Activated T-cell treated with anti-CD3 and anti-CD28 coated beads, Interleukin-2, amount 50 U/mL, for 4 hours (primary cell): Measurements from ENCODE around the gene KRT12. TPM values are rescaled to one million over a fixed set of nuclear protein-coding genes. Genes with fewer than 3 reads are reported as not detected.
"Not testable (repeated sequence)": the region's sequence is repeated elsewhere in the genome, so short reads cannot be mapped to it uniquely, and the experiment has no call there.

Source experiments
- ATAC-seq, 2 donors: fragments of 200-7000 bp; cut with Tn5 transposase; one replicate each; pipeline ENCODE4 v1.10.0; 2021
- DNase-seq: peaks from one replicate; pipeline ENCODE4 v3.0.0-alpha.2; 2020
- H3K27me3 Mint-ChIP-seq: one replicate; pipeline ENCODE4 v1.8.0; 2021; ENCODE audit warnings: low read depth, mixed read lengths
- H3K36me3 Mint-ChIP-seq: one replicate; pipeline ENCODE4 v1.8.0; 2022; ENCODE audit warnings: mixed read lengths; ENCODE audit not compliant: insufficient read depth
- H3K4me1 Mint-ChIP-seq: one replicate; pipeline ENCODE4 v1.8.0; 2021; ENCODE audit warnings: low read depth, mixed read lengths
- H3K4me3 Mint-ChIP-seq: one replicate; pipeline ENCODE4 v1.8.0; 2021; ENCODE audit warnings: mild to moderate bottlenecking, moderate library complexity, mixed read lengths
- H3K9me3 Mint-ChIP-seq: one replicate; pipeline ENCODE4 v1.8.0; 2021; ENCODE audit warnings: mixed read lengths
- total RNA-seq, 3 donors: library from RNA; stranded (reverse); gene quantifications; one replicate each; pipeline ENCODE4 v1.2.1, GENCODE V29; 2021

The KRT12 gene
- total RNA-seq, 3 donors from 2014 or later, result not detected

DNA sequence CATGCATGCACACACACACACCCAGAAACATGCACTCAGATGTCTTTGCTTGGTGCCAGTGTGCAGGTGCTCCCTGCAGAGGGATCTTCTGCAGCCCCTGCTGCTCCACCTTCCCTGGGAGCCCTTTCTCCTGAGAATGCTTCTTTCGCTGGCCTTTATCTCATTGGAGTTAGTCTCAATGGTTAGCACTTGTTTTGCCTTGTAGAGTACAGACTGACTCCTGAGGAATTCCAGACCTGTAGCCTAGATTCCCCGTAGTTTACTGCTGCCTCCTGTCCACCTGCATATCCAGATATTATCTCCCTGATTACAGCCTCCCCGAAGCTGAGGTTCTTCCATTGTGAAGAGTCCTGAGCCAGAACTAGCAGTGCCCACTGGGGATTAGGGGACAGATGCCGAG, 3.1 kb upstream of the KRT12 start:
- no peak for DNase-seq
- no peaks in the 10 kb centered on the region for H3K36me3 Mint-ChIP-seq
- no peak overlapping the region for H3K4me3 Mint-ChIP-seq
- H3K9me3 Mint-ChIP-seq, result no peaks in the 10 kb centered on the region
- no peak for ATAC-seq
- no peaks in the 10 kb centered on the region for H3K4me1 Mint-ChIP-seq
- H3K27me3 Mint-ChIP-seq, result peaks cover 32% of the 10 kb centered on the region

DNA sequence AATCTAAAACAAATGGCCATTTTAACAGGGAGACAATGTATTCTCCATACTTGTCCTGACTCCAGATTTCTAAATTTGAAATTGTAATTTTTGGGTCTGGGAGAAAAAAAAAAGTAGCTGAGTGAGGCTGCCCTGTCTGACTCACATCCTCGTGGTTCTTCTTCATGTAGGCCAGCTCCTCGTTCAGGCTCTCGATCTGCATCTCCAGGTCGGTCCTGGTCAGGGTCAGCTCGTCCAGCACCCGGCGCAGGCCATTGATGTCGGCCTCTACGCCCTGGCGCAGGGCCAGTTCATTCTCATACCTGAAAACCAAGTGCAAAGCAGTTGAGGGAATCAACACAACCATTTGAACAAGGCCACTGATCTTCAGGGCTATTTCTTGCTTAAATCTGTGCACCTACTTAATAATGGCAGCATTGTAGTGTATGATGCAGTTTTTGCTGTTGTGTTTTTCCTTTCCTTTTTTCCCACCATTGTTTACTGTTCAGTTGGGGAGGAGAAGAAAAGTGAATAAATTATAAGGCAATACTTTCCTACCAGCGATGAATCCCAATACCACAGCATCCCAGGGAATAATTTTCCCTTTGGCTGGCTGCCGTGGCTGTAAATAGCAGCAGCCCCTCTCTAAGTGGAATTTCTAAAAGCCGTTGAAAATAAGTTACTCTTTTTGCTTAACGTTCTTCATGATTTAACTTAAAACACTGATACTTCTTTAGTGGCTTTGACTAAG, 2.2 kb downstream of the KRT12 start:
- H3K4me1 Mint-ChIP-seq, result no peaks in the 10 kb centered on the region
- ATAC-seq, result no peak
- no peak for DNase-seq
- H3K36me3 Mint-ChIP-seq, result no peaks in the 10 kb centered on the region
- no peak overlapping the region for H3K4me3 Mint-ChIP-seq
- H3K27me3 Mint-ChIP-seq, result peaks cover 25% of the 10 kb centered on the region
- H3K9me3 Mint-ChIP-seq, result no peaks in the 10 kb centered on the region

DNA sequence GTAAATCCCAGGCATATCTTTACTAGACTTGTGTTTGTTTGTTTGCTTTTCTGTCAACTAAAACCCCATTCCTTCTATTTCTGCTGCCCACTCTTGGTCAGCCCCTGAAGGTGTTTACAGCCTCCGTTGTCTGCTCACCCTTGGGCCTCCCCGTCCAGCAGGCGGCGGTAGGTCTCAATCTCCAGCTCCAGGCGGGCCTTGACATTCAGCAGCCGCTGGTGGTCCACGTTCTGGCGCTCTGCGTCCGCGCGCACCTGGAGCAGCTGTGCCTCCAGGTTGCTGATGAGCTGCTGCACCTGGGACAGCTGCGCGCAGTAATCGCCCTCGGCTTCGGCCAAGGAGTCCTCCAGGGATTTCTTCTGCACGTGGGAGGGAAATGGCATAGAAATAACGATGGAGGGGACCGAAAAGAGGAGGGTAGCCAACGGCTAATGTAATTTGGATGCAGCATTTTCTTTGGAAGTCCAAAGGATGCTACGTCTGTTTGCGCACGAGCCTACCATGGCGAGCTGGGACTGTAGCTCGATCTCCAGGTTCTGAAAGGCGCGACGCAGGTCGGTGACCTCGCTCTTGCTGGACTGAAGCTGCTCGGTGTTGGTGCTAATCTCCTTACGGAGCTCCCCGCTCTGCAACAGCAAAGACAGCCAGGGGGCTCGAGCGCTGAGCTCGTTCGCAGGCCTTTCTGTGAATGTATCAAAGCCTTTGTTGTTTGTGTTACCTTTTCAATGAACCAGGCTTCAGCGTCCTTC, 3.9 kb downstream of the KRT12 start:
- ATAC-seq, result no peak
- Mint-ChIP-seq H3K4me3 (no peak overlapping the region), H3K4me1 (no peaks in the 10 kb centered on the region), H3K27me3 (peaks cover 21% of the 10 kb centered on the region), H3K9me3 (no peaks in the 10 kb centered on the region), H3K36me3 (no peaks in the 10 kb centered on the region)
- no peak for DNase-seq

DNA sequence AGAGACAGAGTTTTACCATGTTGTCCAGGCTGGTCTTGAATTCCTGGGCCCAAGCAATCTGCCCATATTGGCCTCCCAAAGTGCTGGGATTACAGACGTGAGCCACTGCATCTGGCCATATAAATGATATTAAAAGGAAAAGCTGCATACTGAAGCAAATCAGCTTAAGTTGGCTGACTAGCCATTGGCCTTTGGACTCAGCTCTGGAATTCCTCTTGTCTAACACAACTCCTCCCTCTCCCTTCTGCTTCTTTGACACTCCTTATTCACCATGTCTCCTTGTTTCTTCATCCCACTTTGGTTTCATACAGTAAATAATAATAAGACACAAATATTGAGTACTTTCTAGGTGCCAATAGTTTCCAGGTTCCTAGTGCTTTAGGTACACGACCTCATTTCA, 7.5 kb downstream of the KRT12 start:
- no peaks in the 10 kb centered on the region for H3K36me3 Mint-ChIP-seq
- H3K4me3 Mint-ChIP-seq, result no peak overlapping the region
- DNase-seq, result no peak
- H3K4me1 Mint-ChIP-seq, result peaks cover 2% of the 10 kb centered on the region
- no peak for ATAC-seq
- peaks cover 12% of the 10 kb centered on the region for H3K27me3 Mint-ChIP-seq
- no peaks in the 10 kb centered on the region for H3K9me3 Mint-ChIP-seq

DNA sequence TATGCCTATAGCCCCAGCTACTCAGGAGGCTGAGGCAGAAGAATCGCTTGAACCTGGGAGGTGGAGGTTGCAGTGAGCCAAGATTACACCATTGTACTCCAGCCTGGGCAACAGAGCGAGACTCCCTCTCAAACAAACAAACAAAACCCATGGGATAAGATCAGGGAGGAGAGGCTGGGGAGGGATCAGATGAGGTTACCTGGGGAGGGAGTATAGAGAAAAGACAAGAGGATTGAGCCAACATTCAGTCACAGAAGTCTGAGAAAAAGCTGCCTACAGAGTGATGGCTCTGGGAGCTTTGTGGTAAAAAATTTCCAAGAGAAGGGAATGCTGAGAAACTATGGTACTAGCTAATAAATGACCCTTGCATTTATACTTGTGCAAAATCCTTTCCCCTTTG, 8.4 kb downstream of the KRT12 start:
- not testable (repeated sequence) for ATAC-seq, H3K4me1 Mint-ChIP-seq, H3K4me3 Mint-ChIP-seq, H3K36me3 Mint-ChIP-seq, H3K9me3 Mint-ChIP-seq, DNase-seq
- H3K27me3 Mint-ChIP-seq, result peaks cover 12% of the 10 kb centered on the region

DNA sequence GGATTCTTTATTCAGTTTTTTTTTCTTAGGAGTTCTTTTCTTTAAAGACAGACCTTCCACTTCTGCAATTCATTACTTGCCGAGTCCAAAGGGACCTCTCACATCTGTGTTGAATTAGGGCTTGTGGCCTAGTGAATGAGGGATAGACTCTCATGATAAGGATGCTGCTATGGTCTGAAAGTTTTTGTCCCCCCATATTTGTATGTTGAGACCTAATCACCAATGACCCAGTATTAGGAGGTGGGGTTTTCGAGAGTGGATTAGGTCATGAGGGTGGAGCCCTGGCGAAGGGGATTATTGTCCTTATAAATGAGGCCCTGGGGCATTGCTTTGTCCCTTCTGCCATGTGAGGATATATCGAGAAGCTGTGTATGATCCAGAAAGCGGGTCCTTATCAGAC, 9.5 kb downstream of the KRT12 start:
- H3K4me1 Mint-ChIP-seq, result peaks cover 2% of the 10 kb centered on the region
- DNase-seq (no peak), ATAC-seq (no peak)
- H3K36me3 Mint-ChIP-seq, result no peaks in the 10 kb centered on the region
- H3K9me3 Mint-ChIP-seq, result no peaks in the 10 kb centered on the region
- H3K4me3 Mint-ChIP-seq, result no peak overlapping the region
- H3K27me3 Mint-ChIP-seq, result peaks cover 8% of the 10 kb centered on the region

DNA sequence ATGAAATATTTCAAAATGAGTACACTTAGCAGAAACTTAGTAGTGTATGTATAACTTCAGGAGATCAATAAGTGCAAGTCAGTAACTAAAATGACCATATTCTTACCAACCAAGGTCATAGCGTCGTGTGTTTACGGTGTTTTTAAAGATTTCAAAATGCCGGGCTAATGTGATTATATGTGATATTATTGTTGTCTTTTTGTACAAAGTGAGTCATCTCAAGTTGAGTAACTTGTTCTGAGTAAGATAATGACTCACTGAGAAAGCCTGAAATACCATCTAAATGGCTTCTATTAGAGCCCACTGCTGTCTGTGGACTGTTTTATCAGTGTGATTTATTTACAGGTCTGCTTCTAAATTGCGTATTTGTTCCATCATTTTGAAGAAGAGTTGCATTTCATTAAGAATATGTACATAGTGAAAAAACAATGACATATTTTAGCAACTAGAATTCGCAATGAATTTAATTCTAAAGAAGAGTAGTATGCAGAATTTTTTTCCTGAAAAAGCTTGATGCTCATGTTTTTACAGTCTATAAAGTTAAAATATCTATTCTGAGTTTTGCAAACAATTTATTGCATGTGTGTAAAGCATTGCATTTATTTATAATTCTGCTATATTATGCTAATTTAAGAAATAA, 12.7 kb downstream of the KRT12 start:
- ATAC-seq, result peak in 1 of 2 donors; percentile 65
- H3K27me3 Mint-ChIP-seq, result peaks cover 18% of the 10 kb centered on the region
- DNase-seq, result no peak
- peaks cover 2% of the 10 kb centered on the region for H3K4me1 Mint-ChIP-seq
- H3K4me3 Mint-ChIP-seq, result no peak overlapping the region
- H3K36me3 Mint-ChIP-seq, result no peaks in the 10 kb centered on the region
- H3K9me3 Mint-ChIP-seq, result no peaks in the 10 kb centered on the region

DNA sequence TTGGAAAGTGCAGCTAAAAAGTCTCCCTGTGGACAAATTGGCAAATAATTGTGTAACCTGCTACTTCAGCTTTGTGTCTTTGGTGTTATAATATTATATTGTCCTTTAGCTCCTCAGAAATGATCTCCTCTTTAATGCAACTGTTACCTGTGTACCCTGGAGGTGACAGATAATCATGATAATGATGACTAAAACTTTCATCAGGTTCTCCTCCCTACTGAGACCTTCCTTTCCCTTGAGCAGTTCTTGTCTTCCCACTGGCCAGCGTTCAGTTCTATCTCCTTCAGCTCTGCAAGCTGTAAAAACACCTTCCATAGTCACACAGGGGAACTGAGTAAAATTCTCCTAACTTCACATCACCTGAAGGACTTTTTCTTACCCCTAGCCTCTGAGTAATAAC, 14.7 kb downstream of the KRT12 start:
- H3K4me3 Mint-ChIP-seq, result no peak overlapping the region
- no peak for ATAC-seq
- H3K4me1 Mint-ChIP-seq, result peaks cover 2% of the 10 kb centered on the region
- H3K9me3 Mint-ChIP-seq, result no peaks in the 10 kb centered on the region
- H3K36me3 Mint-ChIP-seq, result no peaks in the 10 kb centered on the region
- DNase-seq, result no peak
- H3K27me3 Mint-ChIP-seq, result peaks cover 19% of the 10 kb centered on the region

DNA sequence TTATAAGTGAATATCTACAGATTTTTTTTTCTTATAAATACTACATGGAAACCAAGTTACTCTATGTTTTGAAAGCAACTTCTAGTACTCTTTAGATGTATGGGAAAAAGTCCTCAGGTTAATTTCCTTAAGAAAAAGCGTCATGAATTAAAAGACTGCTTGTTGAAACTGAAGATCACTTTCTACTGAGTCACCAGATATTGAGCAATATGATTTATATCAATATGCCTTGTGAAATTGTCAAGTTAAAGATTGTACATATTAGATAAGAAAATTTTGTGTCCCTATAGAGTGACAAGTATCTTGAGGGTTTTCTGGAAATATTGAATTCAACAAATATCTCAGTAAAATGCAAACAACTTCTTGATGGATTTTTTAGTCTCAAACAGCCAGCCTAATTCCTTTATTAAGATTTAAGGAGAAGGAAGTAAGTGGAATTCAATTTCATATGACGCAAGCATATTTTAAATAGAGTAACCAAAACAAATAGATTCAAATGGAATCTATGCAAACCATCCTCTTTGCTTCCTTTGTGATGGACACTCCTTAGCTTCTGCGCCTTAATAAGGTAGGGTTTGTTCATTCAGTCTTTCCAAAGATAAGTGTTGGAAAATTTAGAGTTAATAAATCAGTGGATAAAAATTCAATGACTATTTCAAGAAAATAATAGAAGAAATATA, 16.6 kb downstream of the KRT12 start:
- Mint-ChIP-seq H3K4me3 (no peak overlapping the region), H3K4me1 (no peaks in the 10 kb centered on the region), H3K27me3 (peaks cover 23% of the 10 kb centered on the region), H3K9me3 (no peaks in the 10 kb centered on the region), H3K36me3 (no peaks in the 10 kb centered on the region)
- ATAC-seq (no peak), DNase-seq (no peak)

DNA sequence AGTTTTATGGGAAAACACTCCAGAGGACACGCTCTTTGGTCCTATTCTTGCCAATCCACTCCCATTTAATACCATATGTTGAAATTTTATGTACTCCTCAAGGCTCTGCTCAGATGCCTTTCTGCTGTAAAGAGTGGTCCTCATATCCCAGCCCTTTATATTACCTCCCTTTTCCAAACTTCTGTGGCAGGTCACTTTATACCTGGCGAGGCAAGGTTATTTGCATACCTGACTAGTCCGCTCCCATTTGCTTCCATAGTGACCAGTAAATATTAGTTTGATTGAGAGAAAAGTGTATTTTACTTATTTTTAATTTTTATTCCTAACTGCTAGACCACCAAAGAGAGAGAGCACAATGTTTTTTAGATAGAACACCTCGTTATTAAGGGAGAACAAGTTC, 17.3 kb downstream of the KRT12 start:
- no peak for ATAC-seq
- Mint-ChIP-seq H3K36me3 (no peaks in the 10 kb centered on the region), H3K4me1 (no peaks in the 10 kb centered on the region), H3K4me3 (no peak overlapping the region), H3K9me3 (no peaks in the 10 kb centered on the region), H3K27me3 (peaks cover 25% of the 10 kb centered on the region)
- DNase-seq, result no peak

DNA sequence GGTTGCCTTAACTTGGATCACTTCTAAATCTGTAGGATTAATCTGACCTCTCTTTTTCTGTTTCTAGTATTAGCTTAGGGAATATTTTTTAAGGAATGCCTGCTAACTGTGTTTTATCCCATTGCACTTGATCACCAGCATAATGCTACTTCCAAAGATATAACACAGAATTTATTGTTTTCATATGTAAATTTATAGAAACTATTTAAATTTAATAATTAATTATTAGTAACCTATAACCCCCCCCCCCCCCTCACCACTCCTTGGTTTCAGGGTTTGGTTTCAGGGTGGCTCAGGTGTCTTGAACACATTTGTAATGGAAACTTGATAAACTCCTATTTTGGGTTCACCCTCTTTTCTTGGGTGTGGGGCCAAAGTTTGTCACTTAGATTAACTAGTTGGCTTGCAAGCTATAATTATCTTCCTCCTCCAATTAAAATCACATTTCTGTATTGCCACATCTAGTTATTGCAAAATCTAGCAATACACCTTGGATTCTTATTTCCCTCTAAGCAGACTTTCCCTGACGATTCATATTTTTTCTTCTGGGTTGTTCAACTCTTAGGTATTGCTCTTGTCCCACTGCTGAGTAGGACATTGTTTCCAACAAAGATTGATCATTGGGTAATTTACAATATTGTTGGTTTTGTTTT, 18.3 kb downstream of the KRT12 start:
- Mint-ChIP-seq H3K4me3 (no peak overlapping the region), H3K27me3 (peaks cover 31% of the 10 kb centered on the region), H3K36me3 (no peaks in the 10 kb centered on the region), H3K9me3 (no peaks in the 10 kb centered on the region), H3K4me1 (no peaks in the 10 kb centered on the region)
- ATAC-seq, result no peak
- no peak for DNase-seq

DNA sequence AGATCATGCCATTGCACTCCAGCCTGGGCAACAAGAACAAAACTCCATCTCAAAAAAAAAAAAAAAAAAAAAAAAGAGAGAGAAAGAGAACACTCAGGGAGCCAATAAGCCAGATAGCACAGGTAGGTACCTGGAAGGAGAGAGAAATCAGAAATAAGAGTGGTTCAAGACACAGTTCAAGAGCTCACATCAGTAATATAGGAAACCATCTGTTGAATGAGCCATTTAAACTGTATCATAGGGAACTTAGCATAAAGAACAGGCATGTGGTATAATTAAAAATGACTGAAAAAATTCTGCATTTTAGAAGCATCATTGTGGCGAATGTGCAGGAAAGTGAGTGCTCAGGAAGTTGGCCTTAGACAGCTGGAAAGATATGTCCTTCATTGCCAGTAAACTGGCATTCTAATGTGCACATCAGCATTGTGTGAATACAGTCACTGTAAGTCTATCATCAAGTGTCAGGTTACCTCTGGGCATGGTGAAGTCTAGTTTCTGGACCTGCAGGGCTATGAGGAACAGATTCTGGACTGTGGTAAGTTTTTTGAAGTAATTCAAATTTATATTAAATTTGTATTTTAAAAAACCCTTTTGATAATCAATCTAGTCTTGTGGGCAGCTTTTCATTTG, 20.4 kb downstream of the KRT12 start:
- no peaks in the 10 kb centered on the region for H3K36me3 Mint-ChIP-seq
- ATAC-seq, result no peak
- no peaks in the 10 kb centered on the region for H3K4me1 Mint-ChIP-seq
- no peak overlapping the region for H3K4me3 Mint-ChIP-seq
- no peak for DNase-seq
- no peaks in the 10 kb centered on the region for H3K9me3 Mint-ChIP-seq
- H3K27me3 Mint-ChIP-seq, result peaks cover 37% of the 10 kb centered on the region

DNA sequence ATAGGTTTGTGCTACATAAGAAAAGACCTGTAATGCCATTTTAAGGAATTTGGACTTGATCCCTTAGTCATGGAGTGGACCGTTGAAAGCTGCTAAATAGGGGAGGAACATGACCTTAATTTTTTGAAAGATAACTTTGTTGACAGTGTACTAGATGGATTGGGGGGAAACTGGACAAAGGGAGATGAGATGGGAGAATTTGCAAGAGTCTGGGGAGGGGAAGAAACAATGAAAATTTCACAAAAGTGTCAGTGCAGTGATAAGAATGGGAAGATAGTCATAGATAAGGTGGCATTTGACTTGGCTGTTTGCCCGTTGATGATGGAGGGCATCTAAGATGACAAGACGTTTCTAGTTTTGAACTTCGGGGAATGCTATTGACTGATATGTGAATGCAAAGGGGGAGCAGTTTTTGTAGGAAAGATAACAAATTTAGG, 22.3 kb downstream of the KRT12 start:
- H3K4me3 Mint-ChIP-seq, result no peak overlapping the region
- no peaks in the 10 kb centered on the region for H3K36me3 Mint-ChIP-seq
- ATAC-seq (no peak), DNase-seq (no peak)
- H3K27me3 Mint-ChIP-seq, result peaks cover 36% of the 10 kb centered on the region
- no peaks in the 10 kb centered on the region for H3K4me1 Mint-ChIP-seq
- no peaks in the 10 kb centered on the region for H3K9me3 Mint-ChIP-seq

DNA sequence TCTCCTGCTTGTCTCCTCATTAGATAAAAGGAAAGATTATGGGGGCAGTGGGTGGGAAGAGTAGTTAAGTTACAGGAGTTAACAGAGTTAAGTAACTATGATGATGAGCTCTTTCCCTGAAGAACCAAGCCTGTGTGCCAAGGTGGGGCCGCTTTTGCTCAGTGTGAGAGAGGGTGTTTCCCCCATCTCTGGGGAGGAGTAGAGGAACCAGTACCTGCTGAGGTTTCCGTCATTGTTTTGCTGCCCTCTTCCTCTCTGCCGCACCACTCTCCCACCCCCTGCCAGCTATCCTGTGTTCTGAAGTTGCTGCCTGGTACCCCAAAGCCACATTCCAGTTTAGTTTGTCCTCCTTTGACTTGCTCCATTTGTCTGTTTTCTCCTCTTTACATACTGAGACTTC, 23.8 kb downstream of the KRT12 start:
- Mint-ChIP-seq H3K27me3 (peaks cover 33% of the 10 kb centered on the region), H3K36me3 (no peaks in the 10 kb centered on the region), H3K9me3 (no peaks in the 10 kb centered on the region), H3K4me3 (no peak overlapping the region), H3K4me1 (no peaks in the 10 kb centered on the region)
- DNase-seq (no peak), ATAC-seq (no peak)
